Measurements from ENCODE around the gene TXK.

DNA sequence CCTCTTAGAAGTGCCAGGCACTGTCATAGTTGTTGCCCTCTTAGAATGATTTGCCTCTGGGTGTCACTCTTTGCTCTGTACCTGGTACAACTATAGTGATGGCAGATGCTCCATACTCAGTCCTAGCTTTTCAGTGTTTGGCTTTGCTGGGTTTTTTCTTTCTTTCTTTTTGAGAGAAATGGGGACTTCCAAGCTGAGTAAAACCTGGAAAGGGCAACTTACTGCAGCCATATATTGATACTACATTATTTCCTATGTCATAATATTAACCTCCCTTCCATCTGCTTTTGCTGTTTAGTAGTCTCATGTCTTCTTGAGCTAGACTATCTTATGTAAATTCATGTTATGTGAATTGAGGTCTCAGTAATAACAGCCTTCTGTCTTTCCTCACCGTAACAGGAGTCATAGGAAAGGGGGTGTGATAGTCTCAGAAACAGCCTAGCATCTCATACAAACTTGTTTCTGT lies 68.4 kb downstream of the TXK start:
- TF ChIP-seq POLR2A (IDR thresholded peaks at IDR 0.05) (no peak), POLR2AphosphoS5 (IDR thresholded peaks at IDR 0.05) (no peak), EP300 (IDR thresholded peaks at IDR 0.05) (no peak)
- TF ChIP-seq, protein P1, sequence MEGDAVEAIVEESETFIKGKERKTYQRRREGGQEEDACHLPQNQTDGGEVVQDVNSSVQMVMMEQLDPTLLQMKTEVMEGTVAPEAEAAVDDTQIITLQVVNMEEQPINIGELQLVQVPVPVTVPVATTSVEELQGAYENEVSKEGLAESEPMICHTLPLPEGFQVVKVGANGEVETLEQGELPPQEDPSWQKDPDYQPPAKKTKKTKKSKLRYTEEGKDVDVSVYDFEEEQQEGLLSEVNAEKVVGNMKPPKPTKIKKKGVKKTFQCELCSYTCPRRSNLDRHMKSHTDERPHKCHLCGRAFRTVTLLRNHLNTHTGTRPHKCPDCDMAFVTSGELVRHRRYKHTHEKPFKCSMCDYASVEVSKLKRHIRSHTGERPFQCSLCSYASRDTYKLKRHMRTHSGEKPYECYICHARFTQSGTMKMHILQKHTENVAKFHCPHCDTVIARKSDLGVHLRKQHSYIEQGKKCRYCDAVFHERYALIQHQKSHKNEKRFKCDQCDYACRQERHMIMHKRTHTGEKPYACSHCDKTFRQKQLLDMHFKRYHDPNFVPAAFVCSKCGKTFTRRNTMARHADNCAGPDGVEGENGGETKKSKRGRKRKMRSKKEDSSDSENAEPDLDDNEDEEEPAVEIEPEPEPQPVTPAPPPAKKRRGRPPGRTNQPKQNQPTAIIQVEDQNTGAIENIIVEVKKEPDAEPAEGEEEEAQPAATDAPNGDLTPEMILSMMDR (IDR thresholded peaks at IDR 0.05), result no peak
